ENCODE results near the gene PDE3A.

PDE3A gene

GRCh38 chr12:20458011-20458410 is 89.7 kb downstream of the PDE3A start:
- no peak for DNase-seq (ENCODE audit: low read depth)

DNA sequence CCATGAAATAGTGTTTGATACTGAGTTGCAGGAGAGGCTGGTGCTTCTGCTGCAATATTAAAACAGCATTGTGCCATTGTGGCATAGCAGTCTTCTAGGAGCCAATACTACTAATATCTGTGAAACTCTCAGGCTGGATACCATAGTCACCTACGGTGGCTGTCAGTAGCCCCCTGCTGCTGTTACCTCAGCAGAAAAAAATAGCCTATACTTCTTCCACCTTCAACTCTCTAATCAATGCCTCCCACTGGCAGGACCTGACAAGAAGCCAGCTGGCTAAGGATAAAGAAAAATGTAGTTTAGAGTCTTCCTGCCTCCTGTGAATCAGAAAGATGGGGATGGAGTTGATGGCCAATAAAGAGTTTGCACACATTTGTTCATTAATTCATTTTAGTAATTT is 91.6 kb downstream of the PDE3A start:
- DNase-seq (ENCODE audit: low read depth), result no peak

DNA sequence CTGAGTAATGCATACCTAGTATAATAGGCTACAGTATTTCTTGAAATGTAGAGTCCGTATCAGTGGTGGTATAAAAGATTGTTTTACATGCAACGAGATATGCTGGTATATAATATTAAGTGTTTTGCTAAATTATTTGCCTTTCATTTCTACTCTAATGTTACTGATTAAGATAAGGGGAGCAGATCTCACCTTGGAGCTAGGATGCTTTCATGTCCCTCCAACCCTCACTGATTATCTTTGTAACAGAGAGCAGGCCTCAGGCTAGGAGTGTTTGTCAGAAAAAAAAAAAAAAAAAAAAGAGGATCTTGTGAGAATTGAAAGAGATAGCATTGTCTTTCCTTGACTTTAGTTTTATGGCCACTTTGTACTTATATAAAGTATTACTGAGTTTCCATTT is 92.6 kb downstream of the PDE3A start:
- DNase-seq (ENCODE audit: low read depth), result no peak

- DNase-seq (ENCODE audit: low read depth), result no peak
Measured at GRCh38 chr12:20463913-20464524, 95.7 kb downstream of the PDE3A start.

DNA sequence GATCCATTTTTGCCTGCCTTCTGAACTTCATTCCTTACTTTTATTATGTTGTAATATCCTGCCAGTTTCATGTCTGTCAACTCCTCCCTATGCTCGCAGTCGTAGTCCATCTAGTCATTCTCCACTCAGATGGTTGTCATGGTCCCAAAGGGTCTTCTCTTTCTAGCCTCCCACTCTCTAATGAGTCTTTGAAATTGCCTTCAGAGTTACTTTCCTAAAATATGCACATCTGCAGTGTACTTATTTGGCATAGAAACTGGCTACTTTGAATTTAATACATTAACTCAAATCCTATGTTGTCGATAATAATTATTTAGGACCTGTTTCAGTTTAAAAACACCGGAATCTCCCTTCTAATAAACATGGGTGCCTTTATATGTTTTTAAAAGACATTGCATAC is 101.0 kb downstream of the PDE3A start:
- no peak for DNase-seq (ENCODE audit: low read depth)

DNA sequence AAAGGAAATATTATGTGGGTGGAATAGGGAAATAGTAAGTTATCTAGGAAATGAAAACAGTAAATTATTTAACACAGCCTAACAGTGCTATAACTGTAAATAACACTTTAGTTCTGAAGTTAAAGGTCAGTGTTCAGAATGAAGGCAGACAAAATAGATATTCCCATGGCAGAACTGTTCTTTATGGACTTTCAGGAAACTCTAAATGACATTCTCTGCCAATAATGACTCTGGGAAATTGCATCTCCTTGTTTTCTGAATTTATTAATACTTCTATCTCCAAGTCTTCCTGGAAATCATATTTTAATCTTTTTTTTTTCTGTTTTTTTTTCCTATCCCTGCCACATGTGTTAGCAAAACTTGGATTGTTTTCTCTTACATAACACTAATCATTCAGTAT is 101.4 kb downstream of the PDE3A start:
- no peak for DNase-seq (ENCODE audit: low read depth)

DNA sequence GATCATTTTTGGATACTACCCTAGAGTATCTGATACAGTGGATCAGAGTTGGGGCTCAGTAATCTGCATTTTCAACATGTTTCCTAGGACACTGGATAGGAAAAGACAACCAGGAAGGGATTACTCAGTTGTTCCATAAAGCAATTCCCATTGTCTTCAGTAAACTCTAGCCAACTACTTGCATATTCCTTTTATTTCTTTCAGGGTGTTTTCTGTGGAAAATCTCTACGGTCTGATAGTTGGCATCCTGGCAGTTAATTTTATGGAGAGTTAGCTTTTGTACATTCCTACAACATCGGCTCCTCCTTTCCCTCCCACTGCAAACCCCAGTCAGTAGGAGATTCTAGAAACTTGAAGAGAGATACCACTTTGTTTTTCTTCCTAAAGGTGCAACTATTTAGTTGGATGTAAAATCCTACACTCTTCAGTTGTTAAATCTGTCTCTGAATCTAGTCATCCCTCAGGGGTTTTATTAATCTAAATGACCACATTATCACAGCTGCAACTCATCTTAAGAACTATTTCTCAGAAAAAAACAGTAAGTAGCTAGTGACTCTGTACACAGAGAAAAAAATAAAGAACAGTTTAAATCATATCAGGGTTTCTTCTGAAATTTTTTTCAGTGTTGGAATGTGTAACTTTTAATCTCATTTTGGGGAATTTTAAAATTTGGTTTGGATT is 103.9 kb downstream of the PDE3A start:
- DNase-seq (ENCODE audit: low read depth), result no peak

DNA sequence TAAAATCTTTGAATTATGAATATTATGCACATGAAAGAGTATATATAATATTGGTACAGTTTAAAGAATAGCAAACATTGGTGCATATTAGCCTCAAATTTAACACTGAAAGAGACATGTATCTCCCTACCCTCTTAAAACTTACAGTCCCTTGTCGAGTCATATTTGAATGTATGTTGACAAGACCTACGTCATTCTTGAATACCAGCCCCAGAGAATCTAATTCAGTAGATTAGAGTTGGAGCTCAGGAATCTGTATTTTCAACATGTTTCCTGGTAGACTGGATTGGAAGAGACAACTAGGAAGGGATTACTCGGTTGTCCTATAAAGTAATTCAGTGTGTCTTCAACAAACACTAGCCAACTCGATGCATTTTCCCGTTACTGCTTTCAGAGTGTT is 104.8 kb downstream of the PDE3A start:
- DNase-seq (ENCODE audit: low read depth), result no peak

DNA sequence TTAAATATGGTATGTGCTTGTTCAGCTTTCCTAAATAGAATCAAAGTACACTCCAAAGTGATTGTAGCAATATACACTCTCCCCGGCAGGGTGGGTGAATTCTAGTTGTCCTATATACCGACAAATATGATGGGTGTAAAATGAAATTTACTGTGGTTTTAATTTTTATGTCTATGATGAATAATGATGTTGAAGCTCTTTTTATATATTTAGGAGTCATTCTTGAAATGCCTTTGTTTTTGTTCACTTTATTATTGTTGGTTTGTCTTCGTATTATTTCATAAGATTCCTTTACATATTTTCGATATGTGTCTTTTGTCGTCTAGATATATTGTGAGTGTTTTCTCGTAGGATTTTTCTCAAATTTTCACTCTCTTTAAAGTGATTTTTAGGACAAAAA is 105.7 kb downstream of the PDE3A start:
- DNase-seq (ENCODE audit: low read depth), result no peak

DNA sequence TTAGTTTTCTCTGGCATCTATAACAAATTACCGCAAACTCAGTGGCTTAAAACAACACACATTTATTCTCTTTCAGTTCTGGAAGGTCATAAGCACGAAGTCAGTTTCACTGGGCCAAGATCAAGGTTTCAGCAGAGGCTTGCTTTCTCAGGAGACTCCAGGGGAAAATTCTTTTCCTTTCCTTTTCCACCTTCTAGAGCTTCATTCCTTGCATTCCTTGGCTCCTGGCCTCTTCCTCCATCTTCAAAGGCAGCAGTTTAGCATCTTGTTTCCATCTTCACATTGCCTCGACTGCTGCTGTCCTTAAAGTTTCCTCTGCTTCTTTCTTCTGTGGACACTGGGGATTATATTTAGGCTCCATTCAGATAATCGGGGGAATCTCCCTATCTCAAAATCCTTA is 106.1 kb downstream of the PDE3A start:
- no peak for DNase-seq (ENCODE audit: low read depth)

DNA sequence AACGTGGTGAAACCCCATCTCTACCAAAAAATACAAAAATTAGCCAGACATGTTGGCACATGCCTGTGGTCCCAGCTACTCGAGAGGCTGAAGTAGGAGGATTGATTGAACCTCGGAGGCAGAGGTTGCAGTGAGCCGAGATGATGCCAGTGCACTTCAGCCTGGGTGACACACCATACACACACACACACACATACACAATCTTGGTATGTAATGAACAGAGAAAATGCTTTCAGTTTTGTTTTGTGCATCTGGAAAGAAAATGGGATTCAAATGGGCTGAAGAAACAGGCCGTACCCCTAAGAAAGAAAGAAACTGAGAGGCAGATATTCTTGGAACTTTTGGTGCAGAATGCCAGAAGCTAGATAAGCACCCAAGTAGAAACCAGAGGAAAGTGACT is 107.2 kb downstream of the PDE3A start:
- DNase-seq (ENCODE audit: low read depth), result no peak

GRCh38 chr12:20476551-20476950 is 108.2 kb downstream of the PDE3A start:
- DNase-seq (ENCODE audit: low read depth), result no peak

GRCh38 chr12:20477255-20477654 is 108.9 kb downstream of the PDE3A start:
- no peak for DNase-seq (ENCODE audit: low read depth)

- DNase-seq (ENCODE audit: low read depth), result no peak
Measured at GRCh38 chr12:20477672-20478071, 109.3 kb downstream of the PDE3A start.

GRCh38 chr12:20482491-20483054 is 114.2 kb downstream of the PDE3A start:
- DNase-seq (ENCODE audit: low read depth), result no peak

DNA sequence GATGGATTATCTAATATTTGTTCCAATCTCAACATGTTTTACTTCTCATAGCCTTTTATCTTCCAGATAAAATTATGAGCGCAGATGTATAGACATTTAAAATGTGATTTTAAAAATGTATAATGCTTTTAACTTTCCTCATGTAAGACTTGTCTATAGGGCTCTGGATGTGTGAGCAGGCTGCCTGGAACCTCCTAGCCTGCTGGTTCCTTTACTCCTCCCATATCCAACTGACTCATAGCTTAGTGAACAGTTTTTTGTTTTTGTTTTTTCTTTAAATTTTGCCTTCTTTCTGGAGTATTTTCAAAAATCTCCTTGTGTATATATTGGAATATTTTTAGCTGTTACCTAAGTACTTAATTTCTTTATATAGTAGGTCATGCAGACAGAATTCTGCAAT is 115.4 kb downstream of the PDE3A start:
- DNase-seq (ENCODE audit: low read depth), result no peak

DNA sequence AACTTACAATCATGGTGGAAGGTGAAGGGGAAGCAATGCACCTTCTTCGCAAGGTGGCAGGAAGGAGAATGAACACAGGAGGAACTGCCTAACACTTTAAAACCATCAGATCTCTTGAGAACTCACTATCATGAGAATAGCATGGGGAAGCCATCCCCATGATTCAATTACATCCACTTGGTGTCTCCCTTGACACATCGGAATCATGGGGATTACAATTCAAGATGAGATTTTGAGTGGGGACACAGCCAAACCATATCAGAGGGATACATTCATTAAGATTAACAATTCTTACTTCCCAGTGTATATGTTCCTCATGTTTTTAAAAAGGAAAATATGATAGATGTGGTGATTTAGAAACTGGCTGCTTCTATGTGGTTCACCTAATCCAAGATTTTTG is 117.9 kb downstream of the PDE3A start:
- no peak for DNase-seq (ENCODE audit: low read depth)

DNA sequence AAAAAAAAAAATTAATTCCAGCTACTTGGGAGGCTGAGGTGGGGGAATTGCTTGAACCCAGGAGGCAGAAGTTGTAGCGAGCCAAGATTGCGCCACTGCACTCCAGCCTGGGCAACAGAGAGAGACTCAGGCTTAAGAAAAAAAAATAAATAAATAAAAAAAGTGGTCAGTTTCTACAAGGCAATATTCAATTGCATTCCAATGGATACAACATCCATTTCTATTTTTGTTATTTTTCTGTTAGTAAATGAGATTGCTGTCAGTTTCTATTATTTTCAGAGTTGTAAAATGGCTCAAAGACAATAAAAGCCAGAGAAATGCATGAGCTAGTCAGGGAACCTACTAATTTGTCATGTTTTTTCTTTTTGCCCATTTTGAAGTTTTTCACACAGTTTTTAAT is 119.2 kb downstream of the PDE3A start:
- DNase-seq (ENCODE audit: low read depth), result no peak

GRCh38 chr12:20489645-20490044 is 121.3 kb downstream of the PDE3A start:
- DNase-seq (ENCODE audit: low read depth), result no peak

GRCh38 chr12:20490213-20490612 is 121.9 kb downstream of the PDE3A start:
- DNase-seq (ENCODE audit: low read depth), result no peak

- no peak for DNase-seq (ENCODE audit: low read depth)
Measured at GRCh38 chr12:20491290-20491689, 123.0 kb downstream of the PDE3A start.

DNA sequence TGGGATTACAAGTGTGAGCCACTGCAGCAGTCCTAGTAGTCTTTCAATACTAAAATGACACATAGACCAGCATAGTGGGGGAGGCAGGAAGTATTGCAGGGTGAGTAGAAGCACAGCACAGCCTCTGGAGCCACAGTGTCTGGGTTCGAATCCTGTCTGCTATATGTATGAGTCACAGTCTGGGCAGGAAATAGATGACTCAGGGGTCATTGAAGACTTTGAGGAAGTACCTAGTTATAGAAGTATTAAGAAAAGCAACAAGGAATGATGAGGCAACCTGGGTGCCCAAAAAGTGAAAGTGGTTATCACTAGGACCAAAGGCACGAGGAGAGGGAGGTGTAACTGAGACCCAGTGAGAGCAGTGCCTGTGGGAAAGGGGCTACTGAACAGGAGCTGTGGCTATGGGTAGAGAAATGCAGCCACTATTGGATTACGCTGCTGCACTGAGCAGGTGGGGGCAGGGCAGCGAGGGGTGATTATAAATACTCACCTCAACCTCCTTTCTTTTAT is 124.0 kb downstream of the PDE3A start:
- no peak for DNase-seq (ENCODE audit: low read depth)

DNA sequence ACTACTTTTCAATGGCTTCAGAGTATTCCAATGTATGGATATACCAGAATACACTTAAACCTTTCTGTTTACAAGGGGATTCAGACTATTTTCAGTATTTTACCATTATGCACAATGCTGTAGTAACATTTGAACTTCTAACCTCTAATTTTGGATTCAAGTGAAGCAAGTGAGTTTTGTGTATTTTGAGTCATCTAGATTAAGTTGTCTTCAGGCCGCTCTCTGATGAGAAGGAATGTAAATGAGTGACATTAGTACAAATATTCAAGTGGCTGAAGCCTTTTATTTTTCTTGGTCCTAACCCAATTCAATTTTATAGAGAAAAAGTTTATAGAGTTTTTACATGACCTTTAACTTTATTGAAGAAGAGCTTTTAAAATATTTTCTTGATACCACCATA is 125.6 kb downstream of the PDE3A start:
- DNase-seq (ENCODE audit: low read depth), result no peak

DNA sequence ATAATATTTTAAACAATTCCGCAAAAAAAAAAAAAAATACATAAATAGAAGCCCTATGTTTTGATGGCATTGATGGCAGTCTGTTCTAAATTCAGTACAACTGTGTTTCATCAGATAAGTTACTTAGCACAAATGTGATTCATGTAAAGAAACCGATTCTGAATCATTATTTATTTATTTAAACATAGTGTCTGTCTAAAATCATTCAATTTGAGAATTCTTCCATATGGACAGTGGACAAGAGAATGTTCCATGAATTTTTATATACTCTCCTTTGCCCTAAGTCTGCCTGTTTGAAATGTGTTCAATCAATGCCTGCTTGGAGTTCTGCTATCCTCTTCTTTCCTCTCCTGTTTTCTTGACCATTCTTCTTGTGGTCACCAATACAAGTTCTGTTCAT is 126.5 kb downstream of the PDE3A start:
- DNase-seq (ENCODE audit: low read depth), result no peak
